ACHN (cell line): ENCODE data around the gene ATP8B4.
"Not testable (repeated sequence)": the region's sequence is repeated elsewhere in the genome, so short reads cannot be mapped to it uniquely, and the experiment has no call there.

Experiments
- DNase-seq: peaks from one replicate; pipeline ENCODE4 v3.0.0-alpha.2; 2015
- in situ Hi-C: cut with HindIII; loops from 2 replicates; pipeline ENCODE4 v1.10.0; 2017; ENCODE audit warnings: low sequenced_read_pairs, low pct_ligation_motif_present, low pct_unique_long_range_greater_than_20kb

Gene ATP8B4

GRCh38 chr15:50116477-50116876 lies 2.6 kb downstream of the ATP8B4 start:
- in situ Hi-C loops = no loop called here
- DNase-seq = peak; percentile 63

DNA sequence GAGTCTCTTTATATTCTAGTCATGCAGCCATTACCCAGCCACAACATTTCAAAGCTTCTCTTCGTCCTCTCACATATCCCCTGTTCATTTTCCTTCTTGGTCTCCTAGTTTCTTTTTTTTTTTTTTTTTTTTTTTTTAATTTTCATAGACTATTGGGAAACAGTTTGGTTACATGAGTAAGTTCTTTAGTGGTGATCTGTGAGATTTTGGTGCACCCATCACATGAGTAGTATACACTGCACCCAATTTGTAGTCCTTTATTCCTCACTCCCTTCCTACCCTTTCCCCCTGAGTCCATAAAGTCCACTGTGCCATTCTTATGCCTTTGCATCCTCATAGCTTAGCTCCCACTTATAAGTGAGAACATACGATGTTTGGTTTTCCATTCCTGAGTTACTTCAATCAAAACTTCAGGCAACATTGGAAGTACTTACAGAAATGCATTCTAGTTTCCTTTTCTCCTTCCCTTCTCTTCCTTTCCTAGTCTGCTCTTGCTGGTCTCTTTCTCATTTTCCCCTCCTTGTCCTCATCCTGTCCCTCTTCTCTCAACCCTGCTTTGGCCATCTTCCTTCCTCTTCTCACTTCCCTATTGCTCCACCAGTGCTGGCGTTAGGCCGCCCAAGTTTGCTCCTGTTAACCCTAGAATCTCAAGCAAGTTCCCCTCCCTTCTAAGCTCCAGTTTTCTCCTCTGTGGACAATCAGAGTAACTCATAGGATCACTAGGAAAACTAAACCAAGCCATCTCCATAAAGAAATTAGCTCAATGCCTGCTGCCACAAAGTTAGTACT lies 4.8 kb downstream of the ATP8B4 start:
- in situ Hi-C loops = no loop called here
- no peak for DNase-seq

DNA sequence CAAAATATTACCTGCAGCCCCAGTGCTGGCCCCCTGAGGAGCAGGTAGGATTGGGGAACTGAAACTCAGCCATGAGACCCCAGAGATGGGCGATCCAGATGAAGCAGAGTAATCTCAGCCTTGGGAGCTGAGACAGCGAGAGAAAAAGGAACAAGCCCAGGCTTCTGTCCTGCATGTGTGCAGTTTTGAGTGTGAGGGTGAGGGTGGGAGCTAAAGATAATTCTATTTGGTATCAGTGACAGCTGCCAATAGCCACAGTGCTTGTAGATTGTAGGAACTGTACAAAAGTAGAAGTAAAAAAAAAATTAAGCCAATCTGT lies 5.9 kb downstream of the ATP8B4 start:
- in situ Hi-C loops = no loop called here
- no peak for DNase-seq

DNA sequence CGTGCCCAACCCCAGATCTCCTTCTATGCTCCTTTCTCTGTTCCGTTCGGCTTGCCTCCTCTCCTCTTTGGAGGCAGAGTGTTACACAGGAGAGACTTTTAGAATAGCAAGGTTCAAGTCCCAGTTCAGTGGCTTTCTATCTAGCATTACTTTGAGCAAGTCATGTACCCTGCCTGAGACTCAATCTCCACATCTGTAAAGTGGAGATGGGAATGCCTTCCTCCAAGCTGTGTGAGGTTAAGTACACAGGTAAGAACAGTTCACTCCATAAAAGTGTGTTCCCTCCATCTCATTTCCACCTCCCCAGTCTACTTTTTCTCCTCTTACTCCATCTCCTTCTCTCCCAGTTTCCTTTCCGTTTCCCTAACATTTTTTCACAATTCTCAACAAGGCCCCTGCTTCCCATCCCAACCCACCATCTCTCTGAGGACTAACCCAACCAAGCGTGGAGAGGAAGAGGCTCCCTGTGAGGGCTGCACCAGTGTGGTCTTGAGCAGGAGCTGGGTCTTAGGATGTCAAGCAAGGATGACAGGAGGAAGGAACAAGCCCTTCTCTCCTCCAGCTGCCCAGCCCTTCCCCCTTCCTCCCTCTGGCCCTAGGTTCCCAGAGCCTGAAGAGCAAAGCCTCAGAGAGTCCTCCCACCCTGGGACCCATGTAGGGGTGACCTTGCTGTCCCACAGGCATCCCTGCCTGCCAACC lies 6.4 kb downstream of the ATP8B4 start:
- no peak for DNase-seq
- in situ Hi-C loops = no loop called here

GRCh38 chr15:50110285-50110684 lies 8.7 kb downstream of the ATP8B4 start:
- DNase-seq = no peak
- in situ Hi-C loops = no loop called here

DNA sequence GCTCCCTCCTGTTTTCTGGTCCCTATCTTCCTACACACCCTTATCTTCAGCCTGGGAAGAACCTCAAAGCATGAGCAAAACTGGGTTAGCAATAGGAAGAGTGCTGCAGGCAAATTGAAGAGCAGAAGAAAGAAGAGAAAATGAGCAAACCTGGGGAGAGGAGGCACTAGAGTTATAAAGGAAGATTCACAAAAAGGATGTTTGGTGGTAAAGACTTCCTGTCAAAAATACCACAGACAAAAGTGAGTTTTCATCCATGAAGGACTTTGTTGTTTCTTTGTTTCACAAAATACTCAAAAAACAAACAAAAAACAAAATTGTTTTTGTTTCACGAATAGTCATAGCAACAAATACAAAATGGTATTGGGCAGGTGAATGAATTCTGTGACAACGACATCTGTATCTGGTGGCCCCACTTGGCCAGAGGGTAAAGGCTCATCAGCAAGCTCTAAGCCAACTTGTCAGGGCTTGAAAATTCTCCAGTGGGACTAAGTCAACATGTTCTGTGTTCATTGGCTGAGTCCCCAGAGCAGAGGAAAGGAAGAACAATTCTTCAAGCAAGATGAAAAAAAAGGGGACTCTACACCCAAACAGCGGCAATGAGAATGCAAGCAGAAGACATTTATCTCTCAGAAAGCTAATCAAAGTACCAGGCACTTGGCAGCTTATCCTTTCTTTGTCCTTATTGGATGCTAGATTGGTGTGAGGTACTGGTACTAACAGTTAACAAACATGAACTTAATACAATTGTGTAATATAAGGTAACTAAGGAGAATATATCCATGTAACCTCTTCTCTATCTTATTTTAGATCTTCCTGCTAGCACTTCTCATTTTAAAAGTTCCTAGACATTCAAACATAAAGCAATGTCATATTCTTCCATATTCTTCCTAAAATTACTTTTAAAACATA lies 9.7 kb downstream of the ATP8B4 start:
- no peak for DNase-seq
- in situ Hi-C loops = no loop called here

DNA sequence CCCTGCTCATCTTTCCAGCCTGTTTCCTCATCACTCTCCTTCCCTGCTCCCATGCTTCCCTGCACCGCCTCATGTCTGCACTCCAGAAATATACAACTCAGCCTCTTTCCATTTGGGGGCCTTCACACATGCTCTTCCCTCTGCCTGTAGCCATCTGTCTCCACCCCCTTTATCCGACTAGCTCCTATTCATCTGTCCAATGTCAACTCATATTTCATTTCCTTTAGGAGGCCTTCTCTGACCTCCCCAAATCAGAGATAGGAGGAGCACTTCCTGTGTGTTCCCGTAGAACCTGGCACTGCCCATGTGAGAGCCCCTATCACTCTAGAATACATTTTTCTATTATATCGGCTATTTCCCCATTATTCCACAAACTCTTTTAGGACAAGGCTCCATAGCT lies 10.6 kb downstream of the ATP8B4 start:
- DNase-seq = no peak
- in situ Hi-C loops = no loop called here

DNA sequence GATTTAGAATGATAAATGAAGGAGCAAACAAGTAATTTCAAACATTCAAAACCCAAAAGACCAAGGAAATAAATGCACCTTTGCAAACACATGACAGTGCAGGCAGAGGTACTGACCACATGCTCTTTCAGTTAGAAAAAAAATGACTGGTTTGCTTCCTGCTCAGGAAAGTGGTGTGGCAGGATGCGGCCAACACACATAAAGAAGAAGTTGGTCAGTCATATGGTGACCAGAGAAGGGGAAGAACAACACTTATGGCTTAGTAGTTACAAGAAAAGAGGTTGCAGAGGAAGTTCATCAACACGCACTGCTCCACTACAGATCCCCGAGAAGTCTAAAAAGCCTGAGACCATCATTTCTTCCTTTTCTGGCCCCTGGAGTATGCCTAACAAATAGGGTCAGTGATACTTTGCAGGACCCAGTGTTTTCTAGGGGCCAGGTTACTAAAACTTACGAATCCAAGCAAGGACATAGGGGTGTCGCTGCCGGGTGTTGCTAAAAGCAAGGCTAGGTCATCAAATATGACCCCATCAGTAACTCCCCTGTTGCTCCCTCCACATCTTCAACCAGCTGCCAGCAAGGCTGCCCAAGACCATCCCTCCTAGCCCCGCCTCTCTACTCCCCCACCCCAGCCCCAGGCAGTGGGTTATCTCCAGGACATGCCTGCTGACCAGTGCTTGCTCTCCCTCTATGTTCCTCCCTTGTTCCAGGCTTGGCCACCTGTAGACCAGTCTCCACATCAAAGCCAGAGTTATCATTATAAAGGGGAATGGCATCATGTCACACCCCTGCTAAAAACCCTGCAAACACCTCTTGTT lies 11.2 kb downstream of the ATP8B4 start:
- in situ Hi-C loops = no loop called here
- no peak for DNase-seq

DNA sequence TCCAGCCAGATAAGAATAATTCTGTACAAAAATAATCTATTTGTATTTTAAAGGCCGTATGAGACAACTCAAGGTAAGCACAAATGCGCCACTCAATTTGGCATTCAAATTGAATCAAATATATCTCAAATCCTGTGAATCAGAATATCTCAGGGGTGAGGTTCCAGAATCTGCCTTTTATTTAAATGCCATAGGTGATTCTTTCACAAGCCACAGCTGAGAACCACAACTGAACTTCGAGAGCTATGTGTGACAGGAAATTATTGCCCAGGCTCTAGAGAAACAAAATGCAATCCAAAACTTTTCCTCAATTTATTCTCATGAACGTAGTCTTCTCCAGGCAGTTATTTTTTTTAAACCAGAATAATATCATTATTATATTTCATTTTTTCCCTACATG lies 11.9 kb downstream of the ATP8B4 start:
- no peak for DNase-seq
- in situ Hi-C loops = no loop called here

GRCh38 chr15:50106457-50106856 lies 12.6 kb downstream of the ATP8B4 start:
- DNase-seq = no peak
- in situ Hi-C loops = no loop called here

- DNase-seq = no peak
- in situ Hi-C loops = no loop called here
These were observed 18.5 kb downstream of the ATP8B4 start for GRCh38 chr15:50100486-50100885.

DNA sequence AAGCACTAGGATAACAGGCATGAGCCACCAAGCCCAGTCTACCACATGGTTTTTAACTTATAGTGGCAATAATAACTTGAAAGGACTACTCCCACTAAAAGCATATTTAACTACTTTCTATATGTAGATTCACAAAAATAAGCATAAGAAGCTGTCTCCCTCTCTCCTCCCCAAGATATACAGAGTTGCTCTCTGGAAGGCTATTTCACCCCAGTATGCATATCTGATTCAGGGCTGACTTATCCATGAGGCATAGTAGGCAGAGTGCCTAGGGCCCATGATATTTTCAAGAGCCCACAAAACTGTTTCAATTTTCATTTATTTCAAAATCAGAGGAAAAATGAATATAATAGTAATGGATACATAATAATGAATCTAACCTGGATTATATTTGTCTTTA lies 20.5 kb downstream of the ATP8B4 start:
- DNase-seq = no peak
- in situ Hi-C loops = no loop called here

GRCh38 chr15:50095938-50096821 lies 22.9 kb downstream of the ATP8B4 start:
- in situ Hi-C loops = no loop called here
- no peak for DNase-seq

DNA sequence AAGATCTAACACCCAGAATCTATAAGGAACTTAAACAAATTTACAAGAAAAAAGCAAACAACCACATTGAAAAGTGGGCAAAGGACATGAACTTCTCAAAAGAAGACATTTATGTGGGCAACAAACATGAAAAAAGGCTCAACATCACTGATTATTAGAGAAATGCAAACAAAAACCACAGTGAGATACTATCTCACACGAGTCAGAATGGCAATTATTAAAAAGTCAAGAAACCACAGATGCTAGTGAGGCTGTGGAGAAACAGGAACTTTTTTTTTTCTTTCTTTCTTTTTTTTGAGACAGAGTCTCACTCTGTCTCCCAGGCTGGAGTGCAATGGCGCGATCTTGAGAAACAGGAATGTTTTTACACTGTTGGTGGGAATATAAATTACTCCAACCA lies 29.6 kb downstream of the ATP8B4 start:
- DNase-seq, in situ Hi-C loops: not testable (repeated sequence)

- no peak for DNase-seq
- in situ Hi-C loops = no loop called here
These were observed 34.1 kb downstream of the ATP8B4 start for GRCh38 chr15:50084932-50085331.

- no peak for DNase-seq
- in situ Hi-C loops = no loop called here
These were observed 35.5 kb downstream of the ATP8B4 start for GRCh38 chr15:50083424-50084025.

DNA sequence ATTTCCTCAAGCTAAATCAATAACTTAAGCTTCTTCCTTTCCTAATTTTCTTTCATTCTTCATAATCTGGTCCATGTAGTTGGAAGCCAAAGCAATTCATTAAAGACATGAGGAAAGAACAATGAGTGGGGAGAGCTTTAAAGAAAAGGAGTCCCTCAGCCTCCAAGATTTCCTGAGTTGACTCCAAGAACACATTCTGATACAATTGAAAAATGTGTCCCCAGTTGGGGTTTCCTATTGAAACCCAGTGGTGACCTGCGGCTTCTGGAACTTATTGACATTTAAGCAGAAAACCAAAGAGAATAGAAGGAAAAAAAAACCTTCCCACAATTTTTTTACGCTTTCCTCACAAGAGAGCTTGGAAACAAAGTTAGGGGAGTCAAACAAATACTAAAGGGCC lies 37.0 kb downstream of the ATP8B4 start:
- DNase-seq = no peak
- in situ Hi-C loops = no loop called here
